Measurements from ENCODE around the gene GK. TPM values are rescaled to one million over a fixed set of nuclear protein-coding genes. Genes with fewer than 3 reads are reported as not detected.

GK gene
- total and polyA plus RNA-seq, 9 of the 15 experiments (the other 6 are each of a cell fraction or from before 2014, with no cell fraction given), result 8.0 to 15.7 (median 12.4) TPM

DNA sequence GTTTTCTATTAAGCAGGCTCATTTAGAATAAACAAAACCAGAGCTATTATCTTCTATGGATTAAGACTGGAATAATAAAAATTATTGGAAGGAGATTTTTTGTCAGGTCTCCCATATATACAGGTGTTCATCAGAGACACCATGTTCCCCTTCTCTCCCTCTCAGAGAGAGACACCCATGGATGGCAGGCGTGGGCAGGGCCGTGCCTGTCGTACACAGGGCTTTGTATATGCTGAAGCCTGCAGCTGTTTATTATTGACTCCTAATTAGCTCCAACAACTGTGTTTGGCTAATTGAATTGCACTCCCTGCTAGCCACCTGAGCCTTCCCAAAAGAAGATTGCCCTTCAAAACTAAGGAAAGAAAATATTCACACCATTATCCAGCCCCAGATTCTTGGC, 81.6 kb downstream of the GK start:
- no peak overlapping the region for H3K9ac ChIP-seq (ENCODE audit: insufficient read depth in 1 of 2, low read depth in 2 of 2, low read length in 2 of 2)
- DNase-seq (ENCODE audit: extremely low read depth in 1 of 4, low spot score in 3 of 4), result no peak
- FAIRE-seq, result no peak
- H3K27me3 ChIP-seq (ENCODE audit: control insufficient read depth in 2 of 2, insufficient read depth in 2 of 2, low read length in 2 of 2), result no peaks in the 10 kb centered on the region
- in situ Hi-C loops (cut with MboI) (no loop called here), intact Hi-C loops (cut with micrococcal nuclease) (loop anchor here (2.0 to 5.0 kb wide), 3 partner anchors 86 to 923 kb away; no protein-coding TSS in a partner anchor)
- H3K4me1 ChIP-seq (replicated peaks in 1 of 2; ENCODE audit: control insufficient read depth in 2 of 2, insufficient read depth in 2 of 2, low read length in 2 of 2), result no peaks in the 10 kb centered on the region
- H3K79me2 ChIP-seq (ENCODE audit: control insufficient read depth, insufficient read depth, low read length), result no peaks in the 10 kb centered on the region
- TF ChIP-seq MAFK (IDR thresholded peaks at IDR 0.05; ENCODE audit: low read length), result no peak
- no peak for TF ChIP-seq ZNF699 (CRISPR knock-in tag; IDR thresholded peaks at IDR 0.05; ENCODE audit: insufficient replicate concordance)
- TF ChIP-seq POLR2H (tag; IDR thresholded peaks at IDR 0.05; ENCODE audit: low read depth), result no peak
- TF ChIP-seq CXXC5 (CRISPR knock-in tag; IDR thresholded peaks at IDR 0.05), result no peak
- TF ChIP-seq BDP1 (IDR thresholded peaks at IDR 0.05; ENCODE audit: insufficient read depth, insufficient read length), result no peak
- no peak for TF ChIP-seq ZNF436 (CRISPR knock-in tag; IDR thresholded peaks at IDR 0.05)
- no peak for TF ChIP-seq SP1 (CRISPR knock-in tag; IDR thresholded peaks at IDR 0.05)
- TF ChIP-seq HDAC6 (IDR thresholded peaks at IDR 0.05; ENCODE audit: low read depth, low read length), result no peak
- TF ChIP-seq, protein P1, sequence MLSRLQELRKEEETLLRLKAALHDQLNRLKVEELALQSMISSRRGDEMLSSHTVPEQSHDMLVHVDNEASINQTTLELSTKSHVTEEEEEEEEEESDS (CRISPR knock-in tag; IDR thresholded peaks at IDR 0.05), result no peak
- TF ChIP-seq TBL1XR1 (IDR thresholded peaks at IDR 0.05; ENCODE audit: low read length in 2 of 2), result no peak
- no peak for TF ChIP-seq EZH2 (IDR thresholded peaks at IDR 0.05; ENCODE audit: borderline replicate concordance, low read depth, low read length)
- no peak for TF ChIP-seq ZNF778 (CRISPR knock-in tag; IDR thresholded peaks at IDR 0.05)
- TF ChIP-seq PBX2 (CRISPR knock-in tag; IDR thresholded peaks at IDR 0.05; ENCODE audit: low read depth), result no peak
- no peak for TF ChIP-seq PBX2 (tag; conservative IDR thresholded peaks at IDR 0.05; ENCODE audit: low read depth)
- no peak for TF ChIP-seq CBX1 (IDR thresholded peaks at IDR 0.05; ENCODE audit: low read depth)
- no peaks in the 10 kb centered on the region for H3K9me3 ChIP-seq (replicated peaks; ENCODE audit: control insufficient read depth, insufficient read depth, low read depth, low read length)
- H3K4me2 ChIP-seq (ENCODE audit: insufficient read depth, low read length), result no peak overlapping the region
- no peak overlapping the region for H3K4me3 ChIP-seq
- no peaks in the 10 kb centered on the region for H4K20me1 ChIP-seq (replicated peaks; ENCODE audit: control insufficient read depth, insufficient read depth, low read length)
- H3K9me1 ChIP-seq (ENCODE audit: control insufficient read depth, insufficient read depth, low read length), result no peaks in the 10 kb centered on the region
- no peak overlapping the region for H2AFZ ChIP-seq (ENCODE audit: low read depth, low read length)
- ChIA-PET CTCF (ENCODE audit: low intra/inter-chr PET ratio) (no interaction called here), POLR2A (interaction anchor here (1.1 kb wide), 1 partner anchor 9 kb away, joined by 3 read pairs; no protein-coding TSS in a partner anchor)
- ATAC-seq, result no peak
- BruUV-seq (replicated peaks), result no TSS peak
- no peak overlapping the region for H3K27ac ChIP-seq (ENCODE audit: extremely low read depth, low read depth, low read length)
- no peaks in the 10 kb centered on the region for H3K36me3 ChIP-seq (ENCODE audit: control insufficient read depth, insufficient read depth, low read length)
- 6% methylated on average over 3 of the region's 3 CpGs for WGBS (ENCODE audit: insufficient coverage, low coverage, missing lambda C conversion rate)

All from K562 (cell line).